Activated gamma-delta T cell treated with anti-CD3 and anti-CD28 coated beads, Interleukin-2, amount 50 U/mL, for 16 hours (primary cell): ENCODE measurements around the gene FCHSD1.

ENCODE experiments used
- DNase-seq: peaks from one replicate; pipeline ENCODE4 v3.0.0-alpha.2; 2020; ENCODE audit warnings: low read depth

Gene FCHSD1

GRCh38 chr5:141672841-141673813 is 21.9 kb upstream of the FCHSD1 start:
- no peak for DNase-seq

- DNase-seq, result no peak
Observed at GRCh38 chr5:141672071-141672840, 21.0 kb upstream of the FCHSD1 start.

GRCh38 chr5:141669520-141669919 is 18.3 kb upstream of the FCHSD1 start:
- DNase-seq, result no peak

GRCh38 chr5:141668601-141669265 is 17.5 kb upstream of the FCHSD1 start:
- DNase-seq, result no peak

GRCh38 chr5:141665995-141666940 is 15.1 kb upstream of the FCHSD1 start:
- DNase-seq, result no peak

- DNase-seq, result peak; percentile 61
Observed at GRCh38 chr5:141664733-141665461, 13.7 kb upstream of the FCHSD1 start.

GRCh38 chr5:141663506-141663905 is 12.3 kb upstream of the FCHSD1 start:
- no peak for DNase-seq

- no peak for DNase-seq
Observed at GRCh38 chr5:141662028-141662427, 10.8 kb upstream of the FCHSD1 start.

- DNase-seq, result no peak
Observed at GRCh38 chr5:141657937-141658545, 6.8 kb upstream of the FCHSD1 start.

- DNase-seq, result no peak
Observed at GRCh38 chr5:141657404-141657803, 6.2 kb upstream of the FCHSD1 start.

GRCh38 chr5:141656396-141656795 is 5.2 kb upstream of the FCHSD1 start:
- DNase-seq, result no peak

GRCh38 chr5:141655020-141655419 is 3.8 kb upstream of the FCHSD1 start:
- no peak for DNase-seq

- no peak for DNase-seq
Observed at GRCh38 chr5:141654298-141654697, 3.1 kb upstream of the FCHSD1 start.

GRCh38 chr5:141651728-141652105 is 499 bp upstream of the FCHSD1 start:
- DNase-seq, result no peak

GRCh38 chr5:141649972-141650371 is 1.2 kb downstream of the FCHSD1 start:
- no peak for DNase-seq

GRCh38 chr5:141649056-141649688 is 2.0 kb downstream of the FCHSD1 start:
- no peak for DNase-seq

- DNase-seq, result no peak
Observed at GRCh38 chr5:141647851-141648250, 3.4 kb downstream of the FCHSD1 start.

- no peak for DNase-seq
Observed at GRCh38 chr5:141647242-141647641, 4.0 kb downstream of the FCHSD1 start.

- DNase-seq, result no peak
Observed at GRCh38 chr5:141646026-141646425, 5.2 kb downstream of the FCHSD1 start.
